ENCODE results near the gene ARHGEF17. TPM values are rescaled to one million over a fixed set of nuclear protein-coding genes. Genes with fewer than 3 reads are reported as not detected.

The ARHGEF17 gene
- total and polyA plus RNA-seq, 3 experiments from 2014 or later: not detected

DNA sequence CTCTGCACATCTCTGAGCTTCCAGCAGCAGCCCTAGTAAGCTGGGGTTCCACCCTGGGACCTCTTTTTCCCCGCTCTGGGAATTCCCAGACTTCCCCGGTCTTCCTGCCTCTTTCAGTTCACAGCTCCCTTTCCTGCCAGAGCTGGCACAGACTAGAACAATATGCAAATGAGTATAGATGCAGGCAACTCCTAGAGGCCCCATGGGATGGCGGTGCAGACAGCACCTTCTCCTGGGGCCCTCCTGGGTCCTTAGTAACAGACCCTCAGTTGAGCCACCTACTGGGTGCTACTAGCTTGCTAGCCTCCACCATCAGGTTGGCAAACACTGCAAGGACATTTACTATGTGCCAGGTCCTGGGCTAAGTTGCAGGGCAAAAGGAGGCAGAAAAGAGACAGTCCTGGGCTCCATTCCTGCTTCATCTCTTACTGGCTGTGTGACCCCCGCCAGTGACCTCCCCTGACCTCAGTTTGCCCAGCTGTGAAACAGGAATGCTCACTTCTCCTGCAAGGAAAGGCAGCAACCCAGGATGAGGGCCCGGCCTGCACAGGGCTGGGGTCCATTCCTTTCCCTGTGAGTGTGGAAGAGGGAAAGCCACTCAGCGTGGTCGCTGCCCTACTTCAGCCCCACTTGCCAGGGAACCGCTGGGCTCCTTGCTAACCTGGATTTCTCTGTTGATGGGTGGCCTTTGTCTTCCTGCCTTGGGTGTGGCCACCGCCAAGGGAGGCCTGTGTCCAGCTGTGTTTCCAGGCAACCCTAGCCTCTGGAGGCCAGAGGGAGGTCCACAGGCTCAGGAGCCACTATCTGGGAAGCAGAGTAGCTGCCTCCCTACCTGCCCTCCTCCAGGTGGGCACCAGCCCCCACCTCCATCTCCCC is 75.4 kb downstream of the ARHGEF17 start:
- H3K4me3 Mint-ChIP-seq: peak overlapping the region in 4 of 7 donors; percentile 37 to 80 (median 42)
- POLR2A ChIA-PET: no interaction called here

DNA sequence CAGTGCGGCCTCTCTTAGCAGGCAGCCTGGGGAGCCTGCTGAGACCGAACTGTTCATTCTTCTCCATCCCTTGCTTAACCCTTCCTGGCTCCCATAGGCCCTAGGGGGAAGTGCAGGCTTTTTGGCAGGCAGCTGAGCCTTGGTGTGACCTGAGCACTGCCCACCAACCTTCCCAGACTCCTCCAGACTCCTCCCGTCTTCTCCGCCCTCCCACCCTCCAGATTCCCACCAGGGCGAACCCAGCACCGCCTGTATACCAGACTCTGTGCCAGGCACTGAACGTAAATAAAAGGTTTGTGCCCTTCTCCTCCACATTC is 76.0 kb downstream of the ARHGEF17 start:
- Histone ChIP-seq H3K36me3 (ENCODE audit: insufficient read depth, low read length) (no peaks in the 10 kb centered on the region), H3K27ac (ENCODE audit: low read depth, low read length) (no peak overlapping the region), H3K4me1 (ENCODE audit: insufficient read depth, low read length) (peaks cover 41% of the 10 kb centered on the region), H3K9me3 (ENCODE audit: low read length) (no peaks in the 10 kb centered on the region), H3K4me3 (ENCODE audit: low read length) (no peak overlapping the region), H3K27me3 (ENCODE audit: insufficient read depth, low read length, poor library complexity, severe bottlenecking) (no peaks in the 10 kb centered on the region)
- peaks cover 0 to 6% (median 0%) of the 10 kb centered on the region in 3 donors for H3K36me3 Mint-ChIP-seq
- DNase-seq: no peak
- H3K9me3 Mint-ChIP-seq: no peaks in the 10 kb centered on the region
- peaks cover 0 to 5% of the 10 kb centered on the region in 2 donors for H3K27me3 Mint-ChIP-seq
- H3K4me1 Mint-ChIP-seq: peaks cover 48 to 89% (median 58%) of the 10 kb centered on the region in 3 donors
- CTCF ChIA-PET: interaction anchor here (2.1 to 5.3 kb wide), 3 partner anchors 9 to 35 kb away, joined by 7 to 31 read pairs (median 13); no protein-coding TSS in a partner anchor
- H3K4me3 Mint-ChIP-seq: peak overlapping the region in 3 of 7 donors; percentile 23 to 80 (median 44)
- peak overlapping the region; percentile 63 to 96 (median 86) for H3K27ac Mint-ChIP-seq
- POLR2A ChIA-PET: interaction anchor here (0.8 kb wide), 1 partner anchor 9 kb away, joined by 3 read pairs; no protein-coding TSS in a partner anchor

More for the DNA sequence above, 75.4 kb downstream of the ARHGEF17 start:
- peaks cover 0 to 3% of the 10 kb centered on the region in 2 donors for H3K27me3 Mint-ChIP-seq
- peak overlapping the region in 6 of 8 donors; percentile 54 to 96 (median 85) for H3K27ac Mint-ChIP-seq
- no peak overlapping the region for H3K27ac ChIP-seq (ENCODE audit: low read depth, low read length)
- peaks cover 0 to 6% (median 0%) of the 10 kb centered on the region in 3 donors for H3K36me3 Mint-ChIP-seq
- H3K9me3 Mint-ChIP-seq: no peaks in the 10 kb centered on the region
- peaks cover 42% of the 10 kb centered on the region for H3K4me1 ChIP-seq (ENCODE audit: insufficient read depth, low read length)
- H3K4me3 ChIP-seq (ENCODE audit: low read length): no peak overlapping the region
- H3K4me1 Mint-ChIP-seq: peaks cover 54 to 95% (median 60%) of the 10 kb centered on the region in 3 donors
- no peaks in the 10 kb centered on the region for H3K27me3 ChIP-seq (ENCODE audit: insufficient read depth, low read length, poor library complexity, severe bottlenecking)
- H3K36me3 ChIP-seq (ENCODE audit: insufficient read depth, low read length): no peaks in the 10 kb centered on the region
- DNase-seq: no peak
- CTCF ChIA-PET: interaction anchor here (1.4 to 5.3 kb wide), 4 partner anchors 10 to 32 kb away, joined by 3 to 31 read pairs (median 8); no protein-coding TSS in a partner anchor
- H3K9me3 ChIP-seq (ENCODE audit: low read length): no peaks in the 10 kb centered on the region

DNA sequence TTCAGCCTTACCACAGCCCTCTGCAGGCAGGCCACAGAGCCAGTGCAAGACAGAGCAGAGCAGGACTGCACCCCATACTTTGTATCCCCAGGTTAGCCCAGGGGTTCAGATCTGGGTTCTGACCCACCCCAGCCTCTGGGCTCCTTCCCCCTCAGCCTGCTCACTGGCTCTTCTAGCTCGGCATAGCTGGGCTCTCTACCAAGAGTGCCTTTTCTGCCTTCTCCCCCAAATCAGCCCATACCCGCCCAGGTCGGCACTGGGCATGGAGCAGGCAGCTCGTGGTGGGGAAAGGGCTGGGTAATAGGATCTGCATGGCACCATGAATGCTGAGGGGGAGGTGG is 76.4 kb downstream of the ARHGEF17 start:
- H3K9me3 ChIP-seq (ENCODE audit: low read length): no peaks in the 10 kb centered on the region
- Mint-ChIP-seq H3K27ac (peak overlapping the region; percentile 63 to 96 (median 85)), H3K4me1 (peaks cover 44 to 85% (median 57%) of the 10 kb centered on the region in 3 donors), H3K9me3 (no peaks in the 10 kb centered on the region), H3K4me3 (peak overlapping the region in 6 of 7 donors; percentile 35 to 80 (median 53)), H3K27me3 (peaks cover 0 to 6% of the 10 kb centered on the region in 2 donors), H3K36me3 (peaks cover 0 to 6% (median 0%) of the 10 kb centered on the region in 3 donors)
- CTCF ChIA-PET: interaction anchor here (0.7 to 5.3 kb wide), 4 partner anchors 9 to 241 kb away, joined by 3 to 31 read pairs (median 10); no protein-coding TSS in a partner anchor
- no peaks in the 10 kb centered on the region for H3K27me3 ChIP-seq (ENCODE audit: insufficient read depth, low read length, poor library complexity, severe bottlenecking)
- no peak for DNase-seq
- H3K4me3 ChIP-seq (ENCODE audit: low read length): no peak overlapping the region
- POLR2A ChIA-PET: interaction anchor here (0.8 to 1.2 kb wide), 2 partner anchors 9 to 19 kb away, joined by 3 read pairs; no protein-coding TSS in a partner anchor
- H3K4me1 ChIP-seq (ENCODE audit: insufficient read depth, low read length): peaks cover 41% of the 10 kb centered on the region
- H3K36me3 ChIP-seq (ENCODE audit: insufficient read depth, low read length): no peaks in the 10 kb centered on the region
- H3K27ac ChIP-seq (ENCODE audit: low read depth, low read length): peak overlapping the region; percentile 58

DNA sequence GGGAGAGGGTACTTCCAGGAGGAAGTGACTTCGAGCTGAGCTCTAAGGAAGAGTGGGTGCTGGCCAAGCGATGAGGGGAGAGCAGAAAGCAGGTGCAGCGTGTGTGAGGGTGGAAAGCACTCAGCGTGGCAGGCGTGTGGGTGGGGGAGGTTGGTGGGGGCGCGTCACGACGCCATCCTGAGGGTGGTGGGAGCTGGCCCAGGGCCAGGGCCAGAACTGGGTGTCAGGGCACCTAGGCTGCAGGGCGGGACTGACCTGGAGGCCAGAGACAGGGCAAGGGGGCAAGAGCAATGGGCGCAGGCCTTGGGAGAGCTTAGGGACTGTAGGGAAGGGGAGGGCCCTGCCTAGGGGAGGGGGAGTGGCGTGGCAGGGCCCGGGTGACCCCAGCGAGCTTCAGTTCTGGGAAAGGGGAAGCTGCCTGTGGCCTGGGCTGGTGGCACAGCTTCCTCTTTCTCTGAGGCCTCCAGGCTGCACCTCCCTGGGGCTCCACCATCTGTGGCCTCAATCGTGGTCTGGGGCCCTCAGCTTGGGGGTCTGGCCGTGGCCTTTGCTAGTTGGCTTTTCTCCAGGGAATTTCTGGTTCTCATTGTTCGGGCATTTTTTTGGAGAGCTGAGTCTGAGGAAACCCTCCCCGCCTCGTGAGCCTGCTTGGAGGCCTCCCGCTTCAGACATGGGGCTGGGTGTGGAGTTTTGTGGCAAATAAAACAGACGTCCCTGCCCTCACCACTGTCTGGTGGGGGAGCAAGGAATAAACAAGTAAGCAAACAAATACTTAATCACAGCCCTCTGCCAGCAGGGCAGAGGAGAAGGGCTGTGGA is 77.0 kb downstream of the ARHGEF17 start:
- POLR2A ChIA-PET: interaction anchor here (0.8 to 1.2 kb wide), 2 partner anchors 8 to 19 kb away, joined by 3 read pairs; no protein-coding TSS in a partner anchor
- DNase-seq: no peak
- Histone ChIP-seq H3K9me3 (ENCODE audit: low read length) (no peaks in the 10 kb centered on the region), H3K36me3 (ENCODE audit: insufficient read depth, low read length) (no peaks in the 10 kb centered on the region), H3K27me3 (ENCODE audit: insufficient read depth, low read length, poor library complexity, severe bottlenecking) (no peaks in the 10 kb centered on the region), H3K4me3 (ENCODE audit: low read length) (no peak overlapping the region), H3K4me1 (ENCODE audit: insufficient read depth, low read length) (peaks cover 41% of the 10 kb centered on the region), H3K27ac (ENCODE audit: low read depth, low read length) (peak overlapping the region; percentile 58)
- H3K27me3 Mint-ChIP-seq: peaks cover 0 to 3% of the 10 kb centered on the region in 2 donors
- H3K4me3 Mint-ChIP-seq: peak overlapping the region; percentile 35 to 80 (median 54)
- H3K9me3 Mint-ChIP-seq: no peaks in the 10 kb centered on the region
- peaks cover 0 to 10% (median 0%) of the 10 kb centered on the region in 3 donors for H3K36me3 Mint-ChIP-seq
- peak overlapping the region; percentile 63 to 96 (median 86) for H3K27ac Mint-ChIP-seq
- peaks cover 47 to 85% (median 57%) of the 10 kb centered on the region in 3 donors for H3K4me1 Mint-ChIP-seq
- CTCF ChIA-PET: interaction anchor here (0.7 to 5.3 kb wide), 4 partner anchors 8 to 240 kb away, joined by 3 to 31 read pairs (median 10); no protein-coding TSS in a partner anchor

DNA sequence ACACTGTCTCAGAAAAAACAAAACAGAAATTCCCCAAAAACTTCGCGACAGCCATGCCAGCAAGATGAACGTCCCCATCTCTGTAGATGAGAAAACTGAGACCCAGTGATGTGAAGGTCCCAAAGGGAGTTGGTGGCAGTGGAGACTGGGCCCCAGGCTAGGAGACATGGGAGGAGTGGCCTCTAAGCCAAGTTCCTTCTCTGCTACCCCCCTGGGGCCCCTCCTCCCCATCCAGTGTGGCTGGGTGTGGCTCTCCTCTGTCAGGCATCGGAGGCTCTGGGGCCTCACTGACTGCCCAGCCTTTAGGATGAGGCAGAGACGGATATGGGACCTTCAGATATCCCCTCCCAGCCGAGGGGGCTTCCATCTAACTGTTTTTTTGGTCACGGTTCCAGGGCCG is 77.9 kb downstream of the ARHGEF17 start:
- Mint-ChIP-seq H3K4me1 (peaks cover 47 to 75% (median 56%) of the 10 kb centered on the region in 3 donors), H3K27me3 (peaks cover 0 to 3% of the 10 kb centered on the region in 2 donors), H3K36me3 (peaks cover 0 to 13% (median 0%) of the 10 kb centered on the region in 3 donors), H3K9me3 (no peaks in the 10 kb centered on the region), H3K4me3 (peak overlapping the region in 2 of 7 donors; percentile 31 to 72), H3K27ac (peak overlapping the region in 7 of 8 donors; percentile 63 to 96 (median 87))
- no peak overlapping the region for H3K4me3 ChIP-seq (ENCODE audit: low read length)
- no peaks in the 10 kb centered on the region for H3K9me3 ChIP-seq (ENCODE audit: low read length)
- POLR2A ChIA-PET: no interaction called here
- peaks cover 41% of the 10 kb centered on the region for H3K4me1 ChIP-seq (ENCODE audit: insufficient read depth, low read length)
- CTCF ChIA-PET: interaction anchor here (2.4 kb wide), 1 partner anchor 37 kb away, joined by 7 read pairs; no protein-coding TSS in a partner anchor
- peak overlapping the region; percentile 58 for H3K27ac ChIP-seq (ENCODE audit: low read depth, low read length)
- H3K27me3 ChIP-seq (ENCODE audit: insufficient read depth, low read length, poor library complexity, severe bottlenecking): no peaks in the 10 kb centered on the region
- no peak for DNase-seq
- no peaks in the 10 kb centered on the region for H3K36me3 ChIP-seq (ENCODE audit: insufficient read depth, low read length)

DNA sequence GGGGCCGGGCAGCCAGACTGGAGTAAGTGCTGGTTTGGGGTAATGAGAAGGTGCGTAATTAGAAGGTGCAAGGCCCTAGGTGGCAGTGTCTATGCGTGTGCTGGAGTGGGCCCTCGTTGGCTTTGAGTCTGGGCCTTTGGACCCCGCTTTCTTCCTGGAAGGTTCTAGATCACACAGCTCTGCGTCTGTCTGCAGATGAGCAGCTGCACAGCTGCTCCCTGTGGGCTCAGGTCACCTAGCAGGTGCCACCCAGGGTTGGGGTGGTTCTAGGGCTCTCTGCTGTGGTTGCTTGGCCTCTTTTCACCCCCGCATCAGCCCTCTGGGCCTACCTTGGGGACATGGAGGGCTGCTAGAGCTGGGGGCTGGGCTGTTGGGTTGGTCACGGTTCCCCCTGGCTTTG is 78.5 kb downstream of the ARHGEF17 start:
- DNase-seq: no peak
- Histone ChIP-seq H3K36me3 (ENCODE audit: insufficient read depth, low read length) (no peaks in the 10 kb centered on the region), H3K27me3 (ENCODE audit: insufficient read depth, low read length, poor library complexity, severe bottlenecking) (no peaks in the 10 kb centered on the region), H3K27ac (ENCODE audit: low read depth, low read length) (peak overlapping the region; percentile 24), H3K9me3 (ENCODE audit: low read length) (no peaks in the 10 kb centered on the region), H3K4me3 (ENCODE audit: low read length) (no peak overlapping the region), H3K4me1 (ENCODE audit: insufficient read depth, low read length) (peaks cover 41% of the 10 kb centered on the region)
- H3K9me3 Mint-ChIP-seq: no peaks in the 10 kb centered on the region
- ChIA-PET CTCF (interaction anchor here (1.0 to 2.4 kb wide), 2 partner anchors 35 to 37 kb away, joined by 7 read pairs; no protein-coding TSS in a partner anchor), POLR2A (no interaction called here)
- H3K4me1 Mint-ChIP-seq: peaks cover 47 to 72% (median 53%) of the 10 kb centered on the region in 3 donors
- no peak overlapping the region for H3K4me3 Mint-ChIP-seq
- peaks cover 0 to 18% (median 0%) of the 10 kb centered on the region in 3 donors for H3K36me3 Mint-ChIP-seq
- peaks cover 0 to 3% of the 10 kb centered on the region in 2 donors for H3K27me3 Mint-ChIP-seq
- H3K27ac Mint-ChIP-seq: peak overlapping the region in 7 of 8 donors; percentile 63 to 96 (median 82)

DNA sequence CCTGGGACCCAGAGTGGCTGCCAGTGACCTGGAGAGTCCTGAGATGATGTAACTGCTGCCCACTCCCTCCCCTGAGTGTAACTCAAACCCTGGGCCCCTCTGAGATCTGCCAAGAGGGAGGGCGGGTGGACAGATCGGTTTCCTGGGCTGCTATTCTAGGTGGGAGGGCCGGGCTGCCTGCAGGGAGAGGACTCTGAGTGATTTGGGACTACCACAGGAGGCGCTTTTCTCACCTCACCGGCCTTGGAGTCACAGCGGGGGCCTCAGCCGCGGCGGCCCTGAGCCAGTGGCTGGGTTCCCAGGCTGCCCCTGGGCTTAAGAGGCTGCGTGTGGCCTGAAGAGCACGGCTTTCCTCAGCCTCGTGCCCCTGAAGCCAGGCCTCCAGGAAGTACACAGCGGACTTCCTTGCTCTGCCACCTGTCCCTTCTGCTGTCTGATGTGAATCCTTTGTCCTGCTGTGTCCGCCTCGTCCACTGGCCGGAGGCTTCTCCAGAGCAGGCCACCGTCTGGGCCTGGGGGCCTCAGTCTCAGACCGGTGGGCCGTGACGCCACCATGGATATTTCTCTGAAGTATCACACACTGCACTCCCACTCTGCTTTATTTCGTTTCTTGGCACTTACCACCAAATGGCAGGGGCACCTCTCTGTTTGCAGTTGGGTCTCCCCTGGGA is 79.7 kb downstream of the ARHGEF17 start:
- peaks cover 0 to 3% of the 10 kb centered on the region in 2 donors for H3K27me3 Mint-ChIP-seq
- H3K4me1 Mint-ChIP-seq: peaks cover 47 to 62% (median 49%) of the 10 kb centered on the region in 3 donors
- ChIA-PET CTCF (interaction anchor here (2.9 kb wide), 1 partner anchor 37 kb away, joined by 13 read pairs; no protein-coding TSS in a partner anchor), POLR2A (no interaction called here)
- H3K27ac Mint-ChIP-seq: peak overlapping the region in 7 of 8 donors; percentile 40 to 96 (median 79)
- no peaks in the 10 kb centered on the region for H3K36me3 ChIP-seq (ENCODE audit: insufficient read depth, low read length)
- H3K4me3 Mint-ChIP-seq: no peak overlapping the region
- H3K27me3 ChIP-seq (ENCODE audit: insufficient read depth, low read length, poor library complexity, severe bottlenecking): no peaks in the 10 kb centered on the region
- H3K9me3 ChIP-seq (ENCODE audit: low read length): no peaks in the 10 kb centered on the region
- H3K4me3 ChIP-seq (ENCODE audit: low read length): no peak overlapping the region
- DNase-seq: no peak
- H3K9me3 Mint-ChIP-seq: no peaks in the 10 kb centered on the region
- H3K4me1 ChIP-seq (ENCODE audit: insufficient read depth, low read length): peaks cover 41% of the 10 kb centered on the region
- peaks cover 0 to 22% (median 0%) of the 10 kb centered on the region in 3 donors for H3K36me3 Mint-ChIP-seq
- no peak overlapping the region for H3K27ac ChIP-seq (ENCODE audit: low read depth, low read length)

Measured in CD8-positive, alpha-beta memory T cell (primary cell).